GM19452 (cell line): ENCODE data around the gene CNTNAP2.
"Not testable (repeated sequence)": the region's sequence is repeated elsewhere in the genome, so short reads cannot be mapped to it uniquely, and the experiment has no call there.

Experiments
- ATAC-seq: cut with Tn5 transposase; IDR thresholded peaks from one replicate; pipeline ENCODE4 v1.9.1; 2021; ENCODE audit not compliant: unreplicated experiment

Gene CNTNAP2

DNA sequence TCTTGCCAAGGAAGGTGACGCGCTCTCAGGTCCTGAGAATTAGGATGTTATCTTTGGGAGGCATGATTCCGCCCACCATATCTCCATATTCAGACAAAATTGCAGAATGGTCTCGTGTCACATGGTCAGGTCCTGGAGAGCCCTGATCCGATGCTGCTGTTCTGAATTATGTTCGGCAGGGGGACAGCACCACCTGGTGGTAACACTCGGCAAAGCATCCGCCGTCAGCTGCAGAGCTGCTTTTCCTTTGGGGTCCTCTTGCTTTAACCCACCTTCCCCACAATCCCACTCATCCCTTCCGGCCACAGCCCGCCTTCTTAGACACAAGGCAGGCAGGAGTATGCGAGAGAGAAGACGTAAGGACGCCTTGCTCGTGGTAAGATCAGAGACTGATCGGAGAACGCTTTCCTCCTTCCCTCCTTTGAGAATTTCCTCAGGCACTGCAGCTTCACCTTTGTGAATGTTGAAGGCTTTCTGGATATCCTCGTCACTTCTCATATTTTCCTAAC, 2146.2 kb downstream of the CNTNAP2 start:
- ATAC-seq, result peak; percentile 84

DNA sequence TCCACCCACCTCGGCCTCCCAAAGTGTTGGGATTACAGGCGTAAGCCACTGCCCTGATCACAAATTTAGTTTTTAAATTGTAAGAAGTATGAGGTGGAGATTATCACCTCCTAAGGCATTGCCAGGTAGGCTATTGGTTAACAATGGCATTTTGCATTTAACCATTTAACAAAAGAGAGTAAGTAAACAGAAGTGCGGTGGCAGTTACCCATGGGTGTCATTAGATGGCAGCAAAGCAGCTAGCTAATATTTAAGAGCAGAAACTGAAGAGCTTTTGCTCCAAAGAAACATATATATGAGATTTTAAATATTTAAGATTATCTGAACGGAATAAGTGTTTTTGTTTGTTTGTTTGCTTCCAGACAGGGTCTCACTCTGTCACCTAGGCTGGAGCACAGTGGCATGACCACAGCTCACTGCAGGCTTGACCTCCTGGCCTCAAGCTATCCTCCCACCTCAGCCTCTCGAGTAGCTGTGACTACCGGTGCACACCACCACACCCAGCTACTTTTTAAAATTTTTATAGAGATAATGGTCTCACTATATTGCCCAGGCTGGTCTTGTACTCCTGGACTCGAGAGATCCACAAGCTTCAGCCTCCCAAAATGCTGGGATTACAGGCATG, 2148.4 kb downstream of the CNTNAP2 start:
- no peak for ATAC-seq

DNA sequence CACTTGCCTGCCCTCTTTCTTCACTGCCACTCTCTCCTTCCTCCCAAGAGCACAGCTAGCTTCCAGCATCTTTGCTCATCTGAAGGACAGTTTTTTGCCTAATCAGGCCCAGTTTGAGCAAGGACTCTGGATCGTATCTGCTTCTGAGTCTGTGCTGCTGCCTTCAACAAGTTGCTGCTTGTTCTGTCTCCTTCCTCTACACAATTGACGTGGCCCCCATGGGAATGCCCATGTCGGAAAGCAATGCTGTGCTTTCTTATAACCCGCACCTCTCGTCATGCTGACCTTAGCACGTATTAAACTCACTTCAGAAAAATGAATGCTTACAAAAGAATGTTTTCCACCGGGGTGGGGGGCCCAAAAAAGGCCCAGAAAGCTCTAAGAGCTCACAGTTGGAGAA, 2149.3 kb downstream of the CNTNAP2 start:
- ATAC-seq, result no peak

- no peak for ATAC-seq
Observed at GRCh38 chr7:148266795-148267194, 2150.2 kb downstream of the CNTNAP2 start.

- ATAC-seq, result no peak
Observed at GRCh38 chr7:148270576-148270975, 2154.0 kb downstream of the CNTNAP2 start.

DNA sequence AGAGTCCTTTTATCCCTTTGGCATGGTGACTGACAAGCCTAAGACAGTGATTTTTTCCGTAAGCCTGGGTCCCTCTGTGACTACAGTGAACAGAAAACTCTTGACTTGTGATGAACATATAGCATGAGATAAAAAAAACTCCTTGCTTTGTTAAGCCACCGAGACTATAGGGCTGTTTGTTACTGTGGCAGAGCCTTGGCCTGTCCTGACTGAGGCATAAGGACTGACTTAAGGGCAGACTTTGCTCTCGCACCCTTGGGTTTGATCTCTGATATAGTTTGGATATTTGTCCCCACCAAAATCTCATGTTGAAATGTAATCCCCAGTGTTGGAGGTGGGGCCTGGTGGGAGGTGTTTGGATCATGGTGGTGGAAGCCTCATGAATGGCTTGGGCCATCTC, 2157.5 kb downstream of the CNTNAP2 start:
- ATAC-seq, result no peak

GRCh38 chr7:148275359-148275890, 2158.8 kb downstream of the CNTNAP2 start:
- no peak for ATAC-seq

GRCh38 chr7:148276314-148277041, 2159.9 kb downstream of the CNTNAP2 start:
- no peak for ATAC-seq

DNA sequence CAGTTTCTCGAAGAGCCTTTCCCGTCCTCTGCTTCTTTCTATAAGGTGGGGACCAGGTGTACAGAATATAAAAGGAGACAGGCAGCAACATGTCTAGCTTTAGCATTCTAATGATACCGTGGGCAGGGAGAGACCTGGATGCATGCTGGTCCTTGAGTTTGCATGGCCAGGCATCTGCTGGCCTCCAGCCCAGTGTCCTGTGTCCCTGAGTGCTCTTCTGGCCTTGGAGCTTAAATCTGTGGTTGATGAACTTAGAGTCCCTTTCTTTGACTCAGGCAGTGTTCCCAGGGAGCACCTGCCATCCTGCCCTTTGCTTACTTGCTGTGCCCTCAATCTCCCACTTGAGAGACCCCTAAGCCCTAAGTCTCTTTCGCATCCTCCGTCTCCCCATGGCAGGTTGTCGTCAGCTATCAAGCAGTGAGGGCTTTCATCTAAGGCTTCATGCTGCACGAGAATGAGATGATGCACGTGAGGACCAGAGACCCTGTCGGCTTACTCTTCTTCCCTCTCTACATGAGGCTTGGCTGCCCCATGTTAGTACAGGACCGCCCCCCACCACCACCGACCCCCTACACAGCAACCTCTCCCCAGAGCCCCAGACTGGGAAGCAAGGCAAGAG, 2160.6 kb downstream of the CNTNAP2 start:
- ATAC-seq, result no peak

GRCh38 chr7:148286150-148286549, 2169.5 kb downstream of the CNTNAP2 start:
- ATAC-seq, result no peak

DNA sequence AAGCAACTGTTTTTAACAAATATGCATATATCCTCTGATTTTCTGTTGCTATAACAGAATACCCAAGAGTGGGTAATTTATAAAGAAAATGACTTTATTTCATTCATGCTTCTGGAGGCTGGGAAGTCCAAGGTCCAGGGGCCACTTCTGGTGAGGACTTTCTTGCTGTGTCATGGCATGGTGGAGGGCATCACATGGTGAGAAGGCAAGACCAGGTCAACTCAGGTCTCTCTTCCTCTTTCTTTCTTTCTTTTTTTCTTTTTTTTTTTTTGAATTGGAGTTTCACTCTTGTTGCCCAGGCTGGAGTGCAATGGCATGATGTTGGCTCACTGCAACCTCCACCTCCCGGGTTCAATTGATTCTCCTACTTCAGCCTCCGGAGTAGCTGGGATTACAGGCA, 2170.9 kb downstream of the CNTNAP2 start:
- ATAC-seq, result no peak

- ATAC-seq, result no peak
Observed at GRCh38 chr7:148288592-148289151, 2172.1 kb downstream of the CNTNAP2 start.

- no peak for ATAC-seq
Observed at GRCh38 chr7:148289630-148290029, 2173.0 kb downstream of the CNTNAP2 start.

- no peak for ATAC-seq
Observed at GRCh38 chr7:148290538-148290937, 2173.9 kb downstream of the CNTNAP2 start.

- no peak for ATAC-seq
Observed at GRCh38 chr7:148291799-148292198, 2175.2 kb downstream of the CNTNAP2 start.

- ATAC-seq, result no peak
Observed at GRCh38 chr7:148296994-148297644, 2180.5 kb downstream of the CNTNAP2 start.

- not testable (repeated sequence) for ATAC-seq
Observed at GRCh38 chr7:148298768-148299167, 2182.2 kb downstream of the CNTNAP2 start.

DNA sequence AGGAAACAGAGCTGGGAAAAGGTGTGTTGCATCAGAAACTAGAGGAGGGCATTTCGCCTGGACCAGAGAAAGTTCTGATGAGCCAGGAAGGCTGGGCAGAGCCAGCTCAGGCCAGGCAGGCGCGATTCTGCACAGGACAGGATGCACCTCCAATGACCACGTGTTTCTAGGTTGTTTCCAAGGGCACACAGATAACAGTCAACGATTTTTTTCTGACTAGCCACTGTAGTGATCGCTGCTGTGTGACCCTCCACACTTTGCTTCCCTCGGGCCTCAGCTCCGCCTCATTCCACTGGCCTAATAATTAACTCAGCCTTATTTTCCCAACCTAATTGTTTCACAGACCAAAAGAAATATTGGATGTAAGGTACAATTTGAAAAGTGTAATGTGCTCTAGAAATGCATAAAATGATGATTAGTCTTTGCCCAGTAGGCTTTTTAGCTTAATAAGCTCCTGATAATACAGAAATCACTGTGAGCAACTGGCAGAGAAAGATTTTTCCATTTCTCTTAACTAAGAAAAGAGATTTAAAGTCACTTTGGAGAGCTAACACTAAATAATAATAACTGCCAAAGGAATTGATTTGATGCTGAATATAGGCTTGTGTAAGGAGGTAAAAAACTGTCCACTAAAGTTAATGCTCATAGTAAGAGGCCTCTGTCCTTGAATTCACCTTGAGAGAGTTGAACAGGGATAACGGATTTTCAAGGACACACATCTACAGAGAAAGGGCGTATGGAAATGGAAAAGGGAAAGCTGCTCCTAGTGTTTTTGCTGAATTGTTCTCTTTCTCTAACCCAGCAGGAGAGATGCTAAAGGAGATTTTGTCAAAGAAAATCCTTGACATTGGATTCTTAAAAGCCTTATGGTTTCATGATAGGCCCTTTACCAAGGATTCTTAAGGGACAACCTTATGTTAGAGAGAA, 2183.0 kb downstream of the CNTNAP2 start:
- no peak for ATAC-seq

DNA sequence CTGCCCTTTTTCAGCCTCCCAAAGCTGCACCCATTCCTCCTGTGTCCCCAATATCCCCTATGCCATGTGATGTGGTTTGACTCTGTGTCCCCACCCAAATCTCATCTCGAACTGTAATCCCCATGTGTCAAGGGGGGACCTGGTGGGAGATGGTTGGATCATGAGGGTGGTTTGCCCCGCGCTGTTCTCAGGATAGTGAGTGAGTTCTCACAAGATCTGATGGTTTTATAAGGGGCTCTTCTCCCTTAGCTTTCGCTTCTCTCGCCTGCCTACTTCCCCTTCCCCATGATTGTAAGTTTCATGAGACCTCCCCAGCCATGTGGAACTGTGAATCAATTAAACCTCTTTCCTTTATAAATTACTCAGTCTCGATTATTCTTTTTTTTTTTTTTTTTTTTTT, 2185.8 kb downstream of the CNTNAP2 start:
- not testable (repeated sequence) for ATAC-seq
